Measurements from ENCODE around the gene GIMD1.
A peak's percentile ranks its signal among the peaks of the same experiment; 100 is the strongest.
"Not testable (repeated sequence)": the region's sequence is repeated elsewhere in the genome, so short reads cannot be mapped to it uniquely, and the experiment has no call there.

The GIMD1 gene

GRCh38 chr4:106347167-106347566, 21.4 kb downstream of the GIMD1 start:
- DNase-seq = no peak

GRCh38 chr4:106344647-106344970, 24.0 kb downstream of the GIMD1 start:
- no peak for DNase-seq

GRCh38 chr4:106343865-106344646, 24.5 kb downstream of the GIMD1 start:
- DNase-seq = no peak

DNA sequence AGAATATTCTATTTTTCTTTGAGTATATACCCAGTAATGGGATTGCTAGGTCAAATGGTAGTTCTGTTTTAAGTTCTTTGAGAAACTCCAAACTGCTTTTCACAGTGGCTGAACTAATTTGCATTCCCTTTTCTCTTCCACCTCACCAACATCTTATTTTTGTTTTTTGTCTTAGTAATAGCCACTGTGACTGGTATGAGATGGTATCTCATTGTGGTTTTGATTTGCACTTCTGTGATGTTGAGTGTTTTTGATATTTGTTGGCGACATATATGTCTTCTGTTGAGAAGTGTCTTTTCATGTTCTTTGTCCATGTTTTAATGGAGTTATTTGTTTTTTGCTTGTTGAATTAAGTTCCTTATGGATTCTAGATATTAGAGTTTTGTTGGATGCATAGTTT, 27.8 kb downstream of the GIMD1 start:
- no peak for DNase-seq

DNA sequence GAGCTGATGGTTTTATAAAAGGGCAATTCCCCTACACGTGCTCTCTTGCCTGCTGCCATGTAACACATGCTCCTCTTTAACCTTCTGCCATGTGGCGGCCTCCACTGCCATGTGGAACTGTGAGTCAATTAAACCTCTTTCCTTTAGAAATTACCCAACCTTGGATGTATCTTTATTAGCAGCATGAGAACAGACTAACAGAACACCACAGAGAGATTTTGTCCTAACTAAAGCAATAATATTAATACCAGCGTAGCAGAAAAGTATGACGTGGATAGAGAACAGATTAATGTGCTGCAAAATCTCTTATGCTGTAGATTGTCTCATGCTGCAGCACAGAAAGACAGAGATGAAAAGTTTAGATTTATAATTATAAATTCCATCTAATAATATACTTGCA, 29.1 kb downstream of the GIMD1 start:
- DNase-seq = no peak

DNA sequence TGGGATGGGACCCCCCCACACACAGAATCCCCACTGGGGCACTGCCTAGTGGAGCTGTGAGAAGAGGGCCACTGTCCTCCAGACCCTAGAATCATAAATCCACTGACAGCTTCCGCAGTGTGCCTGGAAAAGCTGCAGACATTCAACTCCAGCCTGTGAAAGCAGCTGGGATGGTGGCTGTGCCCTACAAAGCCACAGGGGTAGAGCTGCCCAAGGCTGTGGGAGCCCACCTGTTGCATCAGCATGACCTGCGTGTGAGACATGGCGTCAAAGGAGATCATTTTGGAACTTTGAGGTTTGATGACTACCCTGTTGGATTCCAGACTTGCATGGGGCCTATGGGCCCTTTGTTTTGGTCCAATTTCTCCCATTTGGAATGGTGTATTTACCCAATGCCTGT, 29.9 kb downstream of the GIMD1 start:
- no peak for DNase-seq

- no peak for DNase-seq
Observed at GRCh38 chr4:106337916-106338315, 30.7 kb downstream of the GIMD1 start.

GRCh38 chr4:106336618-106337017, 32.0 kb downstream of the GIMD1 start:
- no peak for DNase-seq

DNA sequence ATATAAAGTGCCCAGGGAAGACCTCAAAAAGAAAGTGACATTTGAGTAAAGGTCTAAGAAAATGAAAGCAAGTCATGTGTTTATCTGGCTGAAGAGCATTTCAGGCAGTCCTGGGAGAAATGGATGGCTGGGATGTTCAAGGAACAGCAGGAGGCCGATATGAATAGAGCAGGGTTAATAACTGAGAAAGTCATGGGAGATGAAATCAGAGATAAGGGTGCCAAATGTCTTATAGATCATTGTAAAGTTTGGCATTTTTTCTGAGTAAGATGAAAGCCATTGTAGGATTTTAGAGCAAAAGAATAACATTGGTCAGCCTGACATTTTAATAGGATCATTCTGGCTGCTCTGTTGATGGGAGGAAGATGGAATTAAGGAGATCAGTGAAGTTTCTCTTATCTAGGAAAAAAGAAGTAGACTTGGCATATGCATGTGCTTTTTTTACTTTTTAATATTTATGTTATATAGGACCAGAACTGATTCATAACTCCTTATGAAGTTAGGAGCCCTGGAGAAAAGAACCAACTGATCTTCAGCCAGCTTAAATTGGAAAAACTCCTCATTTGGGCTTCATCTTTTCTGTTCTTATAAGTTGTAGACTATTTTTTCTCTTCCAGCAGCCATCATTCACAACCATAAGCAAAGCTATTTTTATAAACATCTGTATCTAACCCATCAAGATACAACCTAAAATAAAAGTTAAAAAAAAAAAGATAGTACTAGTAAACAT, 33.7 kb downstream of the GIMD1 start:
- no peak for DNase-seq

GRCh38 chr4:106333186-106333585, 35.4 kb downstream of the GIMD1 start:
- DNase-seq = no peak

GRCh38 chr4:106329041-106329618, 39.4 kb downstream of the GIMD1 start:
- DNase-seq = peak in 1 of 2 experiments; percentile 6

GRCh38 chr4:106325800-106326199, 42.8 kb downstream of the GIMD1 start:
- DNase-seq = no peak

DNA sequence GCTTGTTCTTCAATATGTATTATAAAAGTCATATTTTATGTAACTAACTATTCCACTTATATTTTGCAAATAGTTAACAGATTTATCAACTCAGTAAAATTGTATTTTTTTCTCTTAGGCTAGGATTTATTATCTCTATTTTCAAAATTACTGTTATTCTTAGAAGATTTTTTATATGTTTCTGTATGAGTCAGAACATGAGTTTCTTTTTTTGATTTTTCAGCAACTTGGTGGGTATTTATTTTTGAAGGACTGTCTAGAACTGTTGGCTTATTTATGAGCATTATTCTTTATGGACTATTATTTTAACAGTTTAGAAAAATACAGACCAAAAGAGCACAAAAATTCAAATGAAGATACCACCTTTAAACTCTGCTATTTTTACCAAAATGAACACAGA, 45.5 kb downstream of the GIMD1 start:
- no peak for DNase-seq

DNA sequence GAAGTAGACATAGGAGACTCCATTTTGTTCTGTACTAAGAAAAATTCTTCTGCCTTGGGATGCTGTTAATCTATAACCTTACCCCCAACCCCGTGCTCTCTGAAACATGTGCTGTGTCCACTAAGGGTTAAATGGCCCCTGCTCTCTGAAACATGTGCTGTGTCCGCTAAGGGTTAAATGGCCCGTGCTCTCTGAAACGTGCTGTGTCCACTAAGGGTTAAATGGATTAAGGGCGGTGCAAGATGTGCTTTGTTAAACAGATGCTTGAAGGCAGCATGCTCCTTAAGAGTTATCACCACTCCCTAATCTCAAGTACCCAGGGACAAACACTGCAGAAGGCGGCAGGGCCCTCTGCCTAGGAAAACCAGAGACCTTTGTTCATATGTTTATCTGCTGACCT, 46.8 kb downstream of the GIMD1 start:
- peak in 1 of 2 experiments; percentile 31 for DNase-seq

DNA sequence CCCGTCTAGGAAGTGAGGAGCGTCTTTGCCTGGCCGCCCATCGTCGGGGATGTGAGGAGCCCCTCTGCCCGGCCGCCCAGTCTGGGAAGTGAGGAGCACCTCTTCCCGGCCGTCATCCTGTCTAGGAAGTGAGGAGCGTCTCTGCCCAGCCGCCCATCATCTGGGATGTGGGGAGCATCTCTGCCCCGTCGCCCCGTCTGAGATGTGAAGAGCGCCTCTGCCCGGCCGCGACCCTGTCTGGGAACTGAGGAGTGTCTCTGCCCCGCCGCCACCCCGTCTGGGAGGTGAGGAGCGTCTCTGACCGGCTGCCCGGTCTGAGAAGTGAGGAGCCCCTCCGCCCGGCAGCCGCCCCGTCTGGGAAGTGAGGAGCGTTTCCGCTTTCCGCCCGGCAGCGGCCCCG, 47.4 kb downstream of the GIMD1 start:
- not testable (repeated sequence) for DNase-seq

DNA sequence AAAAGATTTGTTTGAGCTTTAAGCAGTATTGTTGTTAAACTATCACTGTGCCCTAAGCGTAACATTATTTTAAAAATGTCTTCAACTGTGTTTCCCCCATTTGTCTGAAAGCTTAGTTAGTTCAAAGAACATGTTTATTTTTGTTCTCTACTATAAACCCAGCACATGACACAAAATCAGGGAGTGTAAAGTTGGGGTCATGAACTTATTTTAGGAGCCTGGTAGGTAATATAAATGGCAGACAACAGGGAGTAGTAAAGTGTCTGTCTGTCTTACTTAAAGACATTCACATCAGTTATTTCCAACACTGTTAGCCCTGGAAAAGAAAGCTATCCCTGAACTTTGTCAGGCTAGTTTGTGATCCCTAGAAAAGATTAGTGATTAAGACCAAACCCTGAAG, 48.3 kb downstream of the GIMD1 start:
- no peak for DNase-seq

- DNase-seq = no peak
Observed at GRCh38 chr4:106318511-106318910, 50.1 kb downstream of the GIMD1 start.

DNA sequence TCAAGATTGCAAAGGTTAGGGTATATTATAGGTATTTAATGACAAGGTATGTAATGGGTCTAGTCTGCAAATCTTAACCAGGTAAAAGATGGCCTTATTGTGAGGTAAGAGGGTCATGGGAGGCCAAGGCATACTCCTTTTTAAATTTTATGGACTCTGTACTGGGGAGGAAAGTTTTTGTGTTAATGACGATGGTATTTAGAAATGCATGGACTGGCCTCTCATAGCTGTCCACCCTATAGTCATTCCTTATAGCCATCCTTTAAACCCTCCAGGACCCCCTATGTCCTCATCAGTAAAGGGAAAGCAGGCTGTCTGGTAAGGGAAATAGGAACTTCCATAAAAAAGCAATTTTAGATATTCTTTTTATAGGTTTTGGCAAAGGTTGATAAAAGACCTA, 50.8 kb downstream of the GIMD1 start:
- no peak for DNase-seq

DNA sequence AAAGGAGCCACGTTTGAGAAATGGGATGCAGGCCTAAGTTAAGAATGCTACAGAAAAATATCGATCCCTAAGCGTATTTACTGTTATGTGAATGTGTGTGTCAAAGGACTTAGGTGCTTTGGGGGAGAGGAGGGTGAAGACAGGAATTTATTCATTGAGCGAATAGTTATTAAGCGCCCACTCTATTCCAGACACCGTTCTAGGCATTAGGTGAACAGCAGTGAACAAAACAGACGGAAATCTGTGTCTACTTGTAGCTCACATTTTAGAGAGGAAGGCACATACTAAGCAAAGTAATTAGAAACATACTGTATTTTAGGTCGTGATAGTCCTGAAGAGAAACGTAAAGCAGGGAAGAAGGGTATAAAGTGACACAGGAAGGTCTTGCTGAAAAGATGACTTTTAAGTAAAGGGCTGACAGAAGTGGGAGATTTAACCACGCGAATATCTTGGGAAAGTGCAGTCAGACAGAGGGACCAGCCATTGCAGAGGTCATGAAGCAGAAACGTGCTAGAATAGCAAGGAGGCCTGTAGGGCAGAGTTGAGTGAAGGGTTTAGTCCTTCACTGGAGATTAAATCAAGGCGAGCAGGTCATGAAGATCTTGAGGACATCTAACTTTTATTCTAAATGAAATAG, 51.7 kb downstream of the GIMD1 start:
- DNase-seq = no peak

- DNase-seq = peak; percentile 53 to 71
Observed at GRCh38 chr4:106315968-106316772, 52.4 kb downstream of the GIMD1 start, which contains the start of the genes AIMP1 and TBCK. TSS of gene AIMP1 (plus strand) at chr4:106316550. CDS start at chr4:106325010, 8,460 bp downstream. TSS of gene TBCK (minus strand) at chr4:106316209. CDS start at chr4:106308960, 7,249 bp downstream.

- peak in 1 of 2 experiments; percentile 16 for DNase-seq
Observed at GRCh38 chr4:106315476-106315967, 53.1 kb downstream of the GIMD1 start.

DNA sequence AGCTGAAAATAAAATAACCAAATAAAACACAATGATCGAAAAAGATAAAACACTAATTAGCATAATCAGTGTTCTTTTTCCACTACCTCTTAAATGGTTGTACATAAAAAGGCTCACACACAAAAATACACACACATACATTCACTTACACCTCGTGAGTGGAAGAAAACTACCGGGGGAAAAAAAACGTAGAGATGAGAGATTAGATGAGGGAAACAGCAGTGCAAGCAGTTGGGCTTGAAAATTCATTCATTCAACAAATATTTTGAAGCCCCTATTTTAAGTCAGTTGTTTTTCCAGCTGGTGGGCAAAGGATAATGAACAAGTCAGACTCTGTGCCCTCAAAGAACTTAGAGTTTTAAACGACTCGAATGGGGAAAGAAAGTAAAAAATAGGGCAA, 53.6 kb downstream of the GIMD1 start:
- no peak for DNase-seq

Data from NCI-H524 (cell line).